GM23338 (cell line): ENCODE data around the gene SLC25A39. TPM values are rescaled to one million over a fixed set of nuclear protein-coding genes. Genes with fewer than 3 reads are reported as not detected.

Experiments
- ATAC-seq: fragments of 200-7000 bp; cut with Tn5 transposase; 3 replicates; pipeline ENCODE4 v1.9.1; 2020
- DNase-seq: peaks from one replicate; pipeline ENCODE4 v3.0.0-alpha.2; 2015; ENCODE audit warnings: low spot score
- H2AFZ ChIP-seq: fragments of 200-600 bp; sonication (generic); 2 replicates; pipeline ENCODE4 v1.8.0; 2016; ENCODE audit warnings: antibody characterized with exemption, mild to moderate bottlenecking, moderate library complexity
- H3F3A ChIP-seq: fragments of 200-600 bp; sonication (generic); replicated peaks from 2 replicates; pipeline ENCODE4 v1.8.0; 2017; ENCODE audit warnings: antibody characterized with exemption, mixed run types, low read depth
- H3K27ac ChIP-seq: fragments of 200-600 bp; sonication (generic); 2 replicates; pipeline ENCODE4 v1.6.1; 2016; ENCODE audit warnings: low read depth
- H3K27me3 ChIP-seq: fragments of 200-600 bp; sonication (generic); 2 replicates; pipeline ENCODE4 v1.8.0; 2016; ENCODE audit warnings: mild to moderate bottlenecking, mixed run types, moderate library complexity; ENCODE audit not compliant: insufficient read depth
- H3K36me3 ChIP-seq: fragments of 200-600 bp; sonication (generic); 2 replicates; pipeline ENCODE4 v1.8.0; 2016; ENCODE audit warnings: mild to moderate bottlenecking; ENCODE audit not compliant: insufficient read depth
- H3K4me1 ChIP-seq: fragments of 200-600 bp; sonication (generic); 2 replicates; pipeline ENCODE4 v1.8.0; 2016; ENCODE audit warnings: mild to moderate bottlenecking, moderate library complexity; ENCODE audit not compliant: insufficient read depth
- H3K4me2 ChIP-seq: fragments of 200-600 bp; sonication (generic); 2 replicates; pipeline ENCODE4 v1.7.1; 2017; ENCODE audit warnings: mixed run types
- H3K4me3 ChIP-seq: fragments of 200-600 bp; sonication (generic); 2 replicates; pipeline ENCODE4 v1.6.1; 2016; ENCODE audit warnings: mixed run types
- H3K79me2 ChIP-seq: fragments of 200-600 bp; sonication (generic); replicated peaks from 2 replicates; pipeline ENCODE4 v1.8.0; 2017; ENCODE audit warnings: mild to moderate bottlenecking; ENCODE audit not compliant: insufficient read depth
- H3K9me2 ChIP-seq: fragments of 200-600 bp; sonication (generic); 2 replicates; pipeline ENCODE4 v1.8.0; 2017; ENCODE audit not compliant: insufficient read depth
- H4K20me1 ChIP-seq: fragments of 200-600 bp; sonication (generic); replicated peaks from 2 replicates; pipeline ENCODE4 v1.8.0; 2017; ENCODE audit warnings: mild to moderate bottlenecking; ENCODE audit not compliant: insufficient read depth
- H3K27ac Mint-ChIP-seq: 2 replicates; pipeline ENCODE4 v1.8.0; 2020; ENCODE audit warnings: inconsistent platforms, mild to moderate bottlenecking, moderate library complexity, mixed read lengths
- H3K27me3 Mint-ChIP-seq: 3 replicates; pipeline ENCODE4 v1.8.0; 2022; ENCODE audit warnings: low read depth, mild to moderate bottlenecking, moderate library complexity, mixed read lengths, inconsistent platforms; ENCODE audit not compliant: insufficient read depth, poor library complexity
- H3K36me3 Mint-ChIP-seq: 3 replicates; pipeline ENCODE4 v1.8.0; 2021; ENCODE audit warnings: low read depth, mild to moderate bottlenecking, inconsistent platforms, moderate library complexity, mixed read lengths
- H3K4me1 Mint-ChIP-seq: 3 replicates; pipeline ENCODE4 v1.8.0; 2020; ENCODE audit warnings: mild to moderate bottlenecking, inconsistent platforms, mixed read lengths
- H3K4me3 Mint-ChIP-seq: 3 replicates; pipeline ENCODE4 v1.8.0; 2021; ENCODE audit warnings: moderate library complexity, mild to moderate bottlenecking, inconsistent platforms, mixed read lengths
- H3K9me3 Mint-ChIP-seq: 3 replicates; pipeline ENCODE4 v1.8.0; 2020; ENCODE audit warnings: moderate library complexity, mild to moderate bottlenecking, inconsistent platforms, mixed read lengths
- CREB1 ChIP-seq: fragments of 250-450 bp; sonication (Bioruptor Pico); IDR thresholded peaks from 2 replicates; pipeline ENCODE4 v1.5.0; 2020; ENCODE audit warnings: low read depth, mild to moderate bottlenecking, moderate library complexity
- EZH2 ChIP-seq: fragments of 200-600 bp; sonication (generic); IDR thresholded peaks from one replicate; pipeline ENCODE4 v1.8.0; 2017; ENCODE audit warnings: antibody characterized with exemption, mild to moderate bottlenecking, low read depth; ENCODE audit not compliant: unreplicated experiment
- EZH2phosphoT487 ChIP-seq: fragments of 200-600 bp; sonication (generic); IDR thresholded peaks from one replicate; pipeline ENCODE4 v1.8.1; 2018; ENCODE audit warnings: antibody characterized with exemption; ENCODE audit not compliant: unreplicated experiment
- JUNB ChIP-seq: IDR thresholded peaks from one replicate; pipeline ENCODE4 v1.6.1; 2016; ENCODE audit warnings: antibody characterized with exemption; ENCODE audit not compliant: unreplicated experiment
- NANOG ChIP-seq: IDR thresholded peaks from 2 replicates; pipeline ENCODE4 v1.6.1; 2016; ENCODE audit warnings: antibody characterized with exemption, borderline replicate concordance
- STAT1 ChIP-seq: IDR thresholded peaks from one replicate; pipeline ENCODE4 v1.6.1; 2016; ENCODE audit warnings: antibody characterized with exemption; ENCODE audit not compliant: unreplicated experiment
- ZNF114 ChIP-seq: fragments of 250-450 bp; sonication (Bioruptor Pico); IDR thresholded peaks from 2 replicates; pipeline ENCODE4 v1.5.0; 2020; ENCODE audit warnings: mild to moderate bottlenecking, moderate library complexity
- ZNF331 ChIP-seq: fragments of 250-450 bp; sonication (Bioruptor Pico); IDR thresholded peaks from 2 replicates; pipeline ENCODE4 v1.5.0; 2020; ENCODE audit warnings: low read depth, mild to moderate bottlenecking, moderate library complexity
- polyA plus RNA-seq: library from polyadenylated mRNA; unstranded; fragments of >200 nt; fragmentation: Nextera tagmentation; extraction: Ambion mirVana; gene quantifications from 2 replicates; pipeline ENCODE4 v1.2.1, GENCODE V29; 2016
- total RNA-seq: library from RNA; depleted of rRNA; stranded (reverse); fragments of >200 nt; shearing (Covaris generic); gene quantifications from 2 replicates; pipeline ENCODE4 v1.2.3, GENCODE V29; 2014
- TF ChIP-seq, protein P1 (sequence below), 2 experiments: fragments of 200-600 bp in 1 of 2; sonication (generic) in 1 of 2; conservative IDR thresholded peaks; 2 replicates each; pipeline versions ENCODE4 v1.5.1 to v1.6.1; 2016 to 2017; ENCODE audit warnings: antibody characterized with exemption in 2 of 2, low read depth in 2 of 2, mild to moderate bottlenecking in 2 of 2, moderate library complexity in 1 of 2
- TF ChIP-seq, protein P2 (sequence below): IDR thresholded peaks from one replicate; pipeline ENCODE4 v1.6.1; 2018; ENCODE audit warnings: antibody characterized with exemption; ENCODE audit not compliant: unreplicated experiment

The SLC25A39 gene
- total and polyA plus RNA-seq, 2 experiments from 2014 or later, result 184 to 202 TPM

DNA sequence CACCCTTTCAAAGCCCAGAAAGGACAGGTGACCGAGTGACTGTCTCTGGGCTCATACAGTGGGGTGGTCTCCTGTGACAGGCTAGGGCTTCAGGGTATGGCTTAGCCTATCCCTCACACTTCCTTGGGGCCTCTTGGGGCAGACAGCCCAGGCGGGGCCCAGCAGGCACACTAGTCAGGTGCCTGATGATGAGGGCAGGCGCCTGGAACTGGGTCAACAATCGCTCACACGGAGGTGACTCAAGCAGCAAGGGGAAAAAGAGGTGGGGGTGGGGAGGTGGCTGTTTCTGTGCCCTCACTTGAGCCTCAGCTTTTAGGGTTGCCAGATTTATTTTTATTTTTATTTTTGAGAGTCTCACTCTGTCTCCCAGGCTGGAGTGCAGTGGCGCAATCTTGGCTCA lies 14.1 kb upstream of the SLC25A39 start:
- Mint-ChIP-seq H3K4me1 (peaks cover 8% of the 10 kb centered on the region), H3K4me3 (no peak overlapping the region), H3K27ac (no peak overlapping the region), H3K9me3 (no peaks in the 10 kb centered on the region), H3K27me3 (peaks cover 2% of the 10 kb centered on the region), H3K36me3 (no peaks in the 10 kb centered on the region)
- Histone ChIP-seq H3K9me2 (no peaks in the 10 kb centered on the region), H4K20me1 (no peaks in the 10 kb centered on the region), H3F3A (0 out of 2 replicates have a peak, but pooled peaks cover 2% of the 10 kb centered on the region), H3K4me3 (no peak overlapping the region), H3K36me3 (no peaks in the 10 kb centered on the region), H3K4me2 (no peak overlapping the region), H3K4me1 (no peaks in the 10 kb centered on the region; the same call in 1 of the 2 replicates), H2AFZ (no peak overlapping the region; the same call in 1 of the 2 replicates), H3K27me3 (no peaks in the 10 kb centered on the region), H3K27ac (no peak overlapping the region), H3K79me2 (no peaks in the 10 kb centered on the region)
- TF ChIP-seq ZNF331 (CRISPR knock-in tag) (no peak), JUNB (no peak), EZH2phosphoT487 (no peak), STAT1 (no peak), CREB1 (CRISPR knock-in tag) (no peak), NANOG (no peak), EZH2 (no peak), ZNF114 (no peak)
- TF ChIP-seq, protein P1, sequence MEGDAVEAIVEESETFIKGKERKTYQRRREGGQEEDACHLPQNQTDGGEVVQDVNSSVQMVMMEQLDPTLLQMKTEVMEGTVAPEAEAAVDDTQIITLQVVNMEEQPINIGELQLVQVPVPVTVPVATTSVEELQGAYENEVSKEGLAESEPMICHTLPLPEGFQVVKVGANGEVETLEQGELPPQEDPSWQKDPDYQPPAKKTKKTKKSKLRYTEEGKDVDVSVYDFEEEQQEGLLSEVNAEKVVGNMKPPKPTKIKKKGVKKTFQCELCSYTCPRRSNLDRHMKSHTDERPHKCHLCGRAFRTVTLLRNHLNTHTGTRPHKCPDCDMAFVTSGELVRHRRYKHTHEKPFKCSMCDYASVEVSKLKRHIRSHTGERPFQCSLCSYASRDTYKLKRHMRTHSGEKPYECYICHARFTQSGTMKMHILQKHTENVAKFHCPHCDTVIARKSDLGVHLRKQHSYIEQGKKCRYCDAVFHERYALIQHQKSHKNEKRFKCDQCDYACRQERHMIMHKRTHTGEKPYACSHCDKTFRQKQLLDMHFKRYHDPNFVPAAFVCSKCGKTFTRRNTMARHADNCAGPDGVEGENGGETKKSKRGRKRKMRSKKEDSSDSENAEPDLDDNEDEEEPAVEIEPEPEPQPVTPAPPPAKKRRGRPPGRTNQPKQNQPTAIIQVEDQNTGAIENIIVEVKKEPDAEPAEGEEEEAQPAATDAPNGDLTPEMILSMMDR (conservative IDR thresholded peaks at IDR 0.05; ENCODE audit: low read depth in 2 of 2), result no peak
- TF ChIP-seq, protein P2, sequence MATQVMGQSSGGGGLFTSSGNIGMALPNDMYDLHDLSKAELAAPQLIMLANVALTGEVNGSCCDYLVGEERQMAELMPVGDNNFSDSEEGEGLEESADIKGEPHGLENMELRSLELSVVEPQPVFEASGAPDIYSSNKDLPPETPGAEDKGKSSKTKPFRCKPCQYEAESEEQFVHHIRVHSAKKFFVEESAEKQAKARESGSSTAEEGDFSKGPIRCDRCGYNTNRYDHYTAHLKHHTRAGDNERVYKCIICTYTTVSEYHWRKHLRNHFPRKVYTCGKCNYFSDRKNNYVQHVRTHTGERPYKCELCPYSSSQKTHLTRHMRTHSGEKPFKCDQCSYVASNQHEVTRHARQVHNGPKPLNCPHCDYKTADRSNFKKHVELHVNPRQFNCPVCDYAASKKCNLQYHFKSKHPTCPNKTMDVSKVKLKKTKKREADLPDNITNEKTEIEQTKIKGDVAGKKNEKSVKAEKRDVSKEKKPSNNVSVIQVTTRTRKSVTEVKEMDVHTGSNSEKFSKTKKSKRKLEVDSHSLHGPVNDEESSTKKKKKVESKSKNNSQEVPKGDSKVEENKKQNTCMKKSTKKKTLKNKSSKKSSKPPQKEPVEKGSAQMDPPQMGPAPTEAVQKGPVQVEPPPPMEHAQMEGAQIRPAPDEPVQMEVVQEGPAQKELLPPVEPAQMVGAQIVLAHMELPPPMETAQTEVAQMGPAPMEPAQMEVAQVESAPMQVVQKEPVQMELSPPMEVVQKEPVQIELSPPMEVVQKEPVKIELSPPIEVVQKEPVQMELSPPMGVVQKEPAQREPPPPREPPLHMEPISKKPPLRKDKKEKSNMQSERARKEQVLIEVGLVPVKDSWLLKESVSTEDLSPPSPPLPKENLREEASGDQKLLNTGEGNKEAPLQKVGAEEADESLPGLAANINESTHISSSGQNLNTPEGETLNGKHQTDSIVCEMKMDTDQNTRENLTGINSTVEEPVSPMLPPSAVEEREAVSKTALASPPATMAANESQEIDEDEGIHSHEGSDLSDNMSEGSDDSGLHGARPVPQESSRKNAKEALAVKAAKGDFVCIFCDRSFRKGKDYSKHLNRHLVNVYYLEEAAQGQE, result no peak
- no peak for DNase-seq
- peak; percentile 62 for ATAC-seq

DNA sequence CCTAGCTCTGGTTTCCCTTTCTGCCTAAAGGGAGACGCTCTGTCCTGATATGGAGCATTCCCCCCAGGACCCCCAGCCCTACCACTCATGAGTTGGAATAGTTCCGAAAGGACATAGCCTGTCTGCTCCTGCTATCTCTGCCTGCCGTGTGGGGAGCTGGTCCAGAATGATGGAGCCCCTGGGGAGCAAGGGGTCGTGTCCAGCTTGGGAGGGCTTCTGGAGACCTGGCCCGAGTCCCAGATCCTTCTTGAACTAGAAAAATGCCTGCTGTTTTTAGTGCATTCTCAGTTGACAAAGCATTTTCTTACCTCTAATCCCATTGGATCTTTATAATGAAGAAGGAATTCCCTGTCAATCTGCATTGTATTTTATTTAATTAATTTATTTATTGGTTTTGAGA lies 11.3 kb upstream of the SLC25A39 start:
- Mint-ChIP-seq H3K36me3 (no peaks in the 10 kb centered on the region), H3K27ac (no peak overlapping the region), H3K4me3 (no peak overlapping the region), H3K9me3 (no peaks in the 10 kb centered on the region), H3K4me1 (peaks cover 11% of the 10 kb centered on the region), H3K27me3 (peaks cover 7% of the 10 kb centered on the region)
- no peak overlapping the region for H3K4me2 ChIP-seq
- no peaks in the 10 kb centered on the region for H3K36me3 ChIP-seq
- ATAC-seq, result no peak
- H3K4me3 ChIP-seq, result no peak overlapping the region
- H3K4me1 ChIP-seq, result no peaks in the 10 kb centered on the region; the same call in 1 of the 2 replicates
- DNase-seq, result no peak
- H3K27ac ChIP-seq, result no peak overlapping the region
- no peak overlapping the region for H2AFZ ChIP-seq
- 0 out of 2 replicates have a peak, but pooled peaks cover 2% of the 10 kb centered on the region for H3F3A ChIP-seq
- H4K20me1 ChIP-seq, result no peaks in the 10 kb centered on the region
- H3K9me2 ChIP-seq, result no peaks in the 10 kb centered on the region
- H3K79me2 ChIP-seq, result no peaks in the 10 kb centered on the region
- no peaks in the 10 kb centered on the region for H3K27me3 ChIP-seq
- TF ChIP-seq CREB1 (CRISPR knock-in tag) (no peak), STAT1 (no peak), NANOG (no peak)
